Measurements from ENCODE around the gene PRDM8.

PRDM8 gene

DNA sequence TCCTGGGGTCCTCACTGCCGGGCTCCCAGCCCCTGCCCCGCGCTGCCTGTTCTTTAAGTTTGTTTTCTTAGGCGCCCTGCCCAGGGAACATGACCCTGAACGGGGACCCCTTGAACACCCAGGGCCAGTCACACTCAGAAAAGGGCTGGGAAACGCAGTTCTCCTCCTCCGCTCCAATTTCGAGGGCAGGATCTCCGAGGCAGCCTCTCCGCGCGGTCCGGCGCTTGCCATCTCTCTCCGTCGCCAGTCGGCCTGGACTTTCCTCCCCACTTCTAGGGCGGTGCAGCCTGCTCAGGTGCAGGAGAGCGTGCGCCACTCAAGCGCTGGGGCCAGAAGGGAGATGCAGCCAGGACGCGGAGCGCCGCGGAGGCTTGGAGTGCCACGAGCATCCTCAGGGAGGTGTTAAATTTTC is 9.9 kb downstream of the PRDM8 start:
- no peak overlapping the region for H3K4me3 ChIP-seq (ENCODE audit: low read length)

DNA sequence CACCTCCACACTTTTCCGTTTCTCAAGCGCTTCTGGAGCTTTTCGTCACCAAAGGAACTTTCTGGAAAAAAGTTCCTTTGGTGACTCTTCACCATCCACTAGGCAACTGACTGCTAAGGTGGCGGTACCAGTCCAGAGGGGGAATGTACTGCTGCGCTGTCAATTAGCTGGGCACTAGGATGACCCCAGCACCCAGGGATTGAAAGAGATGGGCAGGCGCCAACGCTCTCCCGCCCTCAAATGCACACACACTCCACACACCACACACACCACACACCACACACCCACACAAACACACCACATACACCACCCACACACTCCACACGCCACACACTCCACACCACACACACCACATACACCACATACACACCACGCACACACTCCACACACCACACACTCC is 10.4 kb downstream of the PRDM8 start:
- TF ChIP-seq, protein P1, sequence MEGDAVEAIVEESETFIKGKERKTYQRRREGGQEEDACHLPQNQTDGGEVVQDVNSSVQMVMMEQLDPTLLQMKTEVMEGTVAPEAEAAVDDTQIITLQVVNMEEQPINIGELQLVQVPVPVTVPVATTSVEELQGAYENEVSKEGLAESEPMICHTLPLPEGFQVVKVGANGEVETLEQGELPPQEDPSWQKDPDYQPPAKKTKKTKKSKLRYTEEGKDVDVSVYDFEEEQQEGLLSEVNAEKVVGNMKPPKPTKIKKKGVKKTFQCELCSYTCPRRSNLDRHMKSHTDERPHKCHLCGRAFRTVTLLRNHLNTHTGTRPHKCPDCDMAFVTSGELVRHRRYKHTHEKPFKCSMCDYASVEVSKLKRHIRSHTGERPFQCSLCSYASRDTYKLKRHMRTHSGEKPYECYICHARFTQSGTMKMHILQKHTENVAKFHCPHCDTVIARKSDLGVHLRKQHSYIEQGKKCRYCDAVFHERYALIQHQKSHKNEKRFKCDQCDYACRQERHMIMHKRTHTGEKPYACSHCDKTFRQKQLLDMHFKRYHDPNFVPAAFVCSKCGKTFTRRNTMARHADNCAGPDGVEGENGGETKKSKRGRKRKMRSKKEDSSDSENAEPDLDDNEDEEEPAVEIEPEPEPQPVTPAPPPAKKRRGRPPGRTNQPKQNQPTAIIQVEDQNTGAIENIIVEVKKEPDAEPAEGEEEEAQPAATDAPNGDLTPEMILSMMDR (IDR thresholded peaks at IDR 0.05; ENCODE audit: insufficient read depth, low read depth, low read length, missing control alignments) = no peak
- DNase-seq (ENCODE audit: low read depth) = no peak
- H3K4me3 ChIP-seq (ENCODE audit: low read length) = no peak overlapping the region

More for the DNA sequence above, 9.9 kb downstream of the PRDM8 start:
- no peak for DNase-seq (ENCODE audit: low read depth)
- TF ChIP-seq, protein P1 (IDR thresholded peaks at IDR 0.05; ENCODE audit: insufficient read depth, low read depth, low read length, missing control alignments) = no peak

GRCh38 chr4:80208610-80209339 is 11.5 kb downstream of the PRDM8 start:
- TF ChIP-seq, protein P1 (IDR thresholded peaks at IDR 0.05; ENCODE audit: insufficient read depth, low read depth, low read length, missing control alignments) = no peak
- no peak for DNase-seq (ENCODE audit: low read depth)
- H3K4me3 ChIP-seq (ENCODE audit: low read length) = no peak overlapping the region

GRCh38 chr4:80209340-80209701 is 12.0 kb downstream of the PRDM8 start:
- TF ChIP-seq, protein P1 (IDR thresholded peaks at IDR 0.05; ENCODE audit: insufficient read depth, low read depth, low read length, missing control alignments) = no peak
- H3K4me3 ChIP-seq (ENCODE audit: low read length) = no peak overlapping the region
- DNase-seq (ENCODE audit: low read depth) = no peak

- TF ChIP-seq, protein P1 (IDR thresholded peaks at IDR 0.05; ENCODE audit: insufficient read depth, low read depth, low read length, missing control alignments) = no peak
- DNase-seq (ENCODE audit: low read depth) = no peak
Observed at GRCh38 chr4:80210549-80210948, 13.2 kb downstream of the PRDM8 start.

DNA sequence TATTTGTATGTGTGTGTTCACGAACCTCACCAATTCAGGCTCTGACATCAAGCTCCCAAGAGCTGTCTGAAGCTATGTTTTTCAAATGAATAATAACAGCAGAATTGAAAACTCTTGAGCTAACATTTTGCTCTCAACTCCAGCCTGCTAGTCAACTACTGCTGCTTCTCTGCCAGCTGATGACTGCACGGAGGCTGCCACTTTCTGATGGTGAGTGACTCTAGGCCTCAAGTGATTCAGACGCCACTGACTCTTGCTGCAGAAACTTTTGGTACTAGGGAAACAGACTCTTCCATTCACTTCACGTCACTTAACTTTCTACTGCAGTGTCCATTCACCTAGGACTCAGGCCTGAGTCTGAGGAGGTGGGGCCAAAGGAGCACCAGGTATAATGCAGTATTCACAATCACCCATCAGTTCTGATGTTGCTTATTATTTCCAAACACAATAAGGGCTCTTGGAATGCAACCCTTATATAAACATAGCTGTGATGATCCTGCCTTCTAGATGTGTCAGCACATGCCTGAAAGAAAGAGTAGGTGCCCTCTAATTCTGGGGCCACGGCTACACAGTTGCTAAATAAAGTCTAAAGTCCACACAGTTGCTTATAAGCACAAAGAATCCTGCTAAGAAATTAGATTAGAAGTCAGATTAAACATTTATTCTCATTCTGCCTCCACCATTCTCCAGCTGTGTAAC is 16.0 kb downstream of the PRDM8 start:
- DNase-seq (ENCODE audit: low read depth) = peak; percentile 83
- TF ChIP-seq, protein P1 (IDR thresholded peaks at IDR 0.05; ENCODE audit: insufficient read depth, low read depth, low read length, missing control alignments) = no peak

More at GRCh38 chr4:80210549-80210948, 13.2 kb downstream of the PRDM8 start:
- H3K4me3 ChIP-seq (ENCODE audit: low read length) = no peak overlapping the region

More for the DNA sequence above, 16.0 kb downstream of the PRDM8 start:
- H3K4me3 ChIP-seq (ENCODE audit: low read length) = no peak overlapping the region

Data from epithelial cell of esophagus (primary cell).